GM18507 (cell line): ENCODE results near the gene CTBP2.

Source experiments
- DNase-seq: peaks from one replicate; pipeline ENCODE4 v3.0.0; 2011; ENCODE audit warnings: low read depth; ENCODE audit not compliant: insufficient read length; ENCODE audit errors: extremely low spot score
- FAIRE-seq: peaks from 2 replicates; lab custom pipeline; 2011; peaks lifted over from hg19 to GRCh38; lab: Jason Lieb, UNC

Gene CTBP2

DNA sequence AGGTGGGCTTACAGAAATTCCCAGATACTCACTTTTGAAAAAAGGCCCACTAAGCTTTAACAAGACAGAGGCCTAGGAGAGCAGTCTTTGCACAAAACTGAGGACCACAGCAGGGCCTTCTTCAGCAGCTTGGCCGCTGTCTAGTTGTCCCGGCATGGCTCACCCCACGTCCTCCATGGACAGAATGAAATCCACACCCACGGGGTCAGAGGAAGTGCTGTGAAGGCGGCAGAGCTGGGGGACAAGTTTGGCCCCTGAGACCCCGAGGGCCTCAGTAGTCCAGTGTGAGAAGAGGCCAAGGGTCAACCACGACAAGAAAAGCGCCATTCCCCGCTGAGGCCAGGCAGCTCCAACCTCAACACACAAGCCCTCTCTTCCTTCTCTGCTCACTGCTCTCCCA, 139.5 kb downstream of the CTBP2 start:
- no peak for FAIRE-seq

DNA sequence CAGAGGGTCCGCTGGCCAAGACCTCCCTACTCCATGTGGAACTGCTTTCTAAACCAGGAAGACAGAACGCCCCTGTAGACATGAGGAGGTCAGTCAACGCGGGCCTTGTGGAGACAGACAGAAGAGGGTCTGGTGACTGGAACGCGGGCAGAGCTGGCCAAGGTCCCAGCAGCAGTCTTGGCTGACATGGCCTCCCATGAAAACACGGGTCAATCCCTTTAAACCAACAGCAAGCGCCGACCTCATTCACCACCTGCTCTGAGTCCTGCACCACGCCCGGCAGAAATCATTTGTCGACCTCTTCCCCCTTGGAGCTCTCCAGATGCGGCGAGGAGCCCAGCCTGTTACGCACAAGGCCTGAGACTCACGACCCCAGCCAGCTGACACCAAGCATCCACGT, 140.0 kb downstream of the CTBP2 start:
- DNase-seq (no peak), FAIRE-seq (no peak)

More for the DNA sequence above, 139.5 kb downstream of the CTBP2 start:
- DNase-seq = no peak

DNA sequence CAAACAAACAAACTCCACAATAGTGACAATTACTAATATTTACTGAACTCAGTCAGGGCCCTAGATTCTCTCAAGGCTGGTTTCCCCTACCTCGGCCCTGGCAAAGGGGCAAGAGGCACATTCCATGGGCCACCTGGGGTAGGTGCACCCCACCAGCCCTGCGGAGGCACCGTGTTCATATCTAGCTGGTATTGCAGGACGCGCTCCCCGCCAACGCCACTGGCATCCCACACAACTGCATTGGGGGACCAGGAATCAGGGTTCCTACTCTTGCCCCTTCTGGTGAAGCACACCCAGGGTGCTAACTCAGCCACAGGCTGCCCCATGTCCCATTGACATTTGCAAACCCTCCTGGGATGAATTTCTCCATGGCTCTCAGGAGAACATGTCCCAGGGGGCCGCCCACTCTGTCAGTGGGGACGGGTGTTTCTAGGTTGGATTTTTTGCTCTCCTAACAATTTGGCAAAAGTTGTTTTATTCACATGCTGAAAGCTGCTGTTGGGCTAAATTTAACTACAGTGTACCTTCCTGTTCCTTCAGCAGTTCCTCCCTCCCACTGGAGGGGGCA, 141.7 kb downstream of the CTBP2 start:
- no peak for DNase-seq
- FAIRE-seq = no peak

GRCh38 chr10:125017547-125018298, 142.6 kb downstream of the CTBP2 start:
- FAIRE-seq = no peak
- DNase-seq = no peak

DNA sequence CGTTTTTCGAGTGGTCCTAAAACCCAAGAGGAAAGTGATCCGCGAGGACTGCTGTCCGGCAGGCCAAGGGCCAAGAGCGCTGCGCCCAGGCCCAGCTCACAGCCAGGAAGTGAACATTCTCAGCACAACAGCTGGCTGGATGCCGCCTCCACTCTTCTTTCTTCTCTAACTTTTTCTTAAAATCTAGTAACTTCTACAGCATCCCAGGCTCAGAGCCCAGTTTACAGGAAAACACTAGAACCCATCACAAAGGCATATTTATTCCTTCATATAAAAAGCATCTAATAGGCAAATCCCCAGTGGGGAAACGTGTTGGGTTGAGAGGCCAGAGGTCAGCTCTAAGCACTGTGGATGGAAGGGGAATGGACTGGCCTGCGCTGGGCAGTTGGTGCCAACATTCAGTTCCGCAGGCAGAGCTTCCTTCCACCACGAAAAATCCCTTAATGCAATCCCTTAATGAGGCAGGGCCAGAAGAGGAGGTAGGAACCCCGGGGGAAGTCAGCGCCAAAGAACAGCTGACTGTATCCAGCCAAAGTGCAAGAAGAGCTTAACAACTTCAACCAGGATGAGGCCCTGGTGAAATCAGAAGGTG, 143.7 kb downstream of the CTBP2 start:
- no peak for DNase-seq
- no peak for FAIRE-seq

DNA sequence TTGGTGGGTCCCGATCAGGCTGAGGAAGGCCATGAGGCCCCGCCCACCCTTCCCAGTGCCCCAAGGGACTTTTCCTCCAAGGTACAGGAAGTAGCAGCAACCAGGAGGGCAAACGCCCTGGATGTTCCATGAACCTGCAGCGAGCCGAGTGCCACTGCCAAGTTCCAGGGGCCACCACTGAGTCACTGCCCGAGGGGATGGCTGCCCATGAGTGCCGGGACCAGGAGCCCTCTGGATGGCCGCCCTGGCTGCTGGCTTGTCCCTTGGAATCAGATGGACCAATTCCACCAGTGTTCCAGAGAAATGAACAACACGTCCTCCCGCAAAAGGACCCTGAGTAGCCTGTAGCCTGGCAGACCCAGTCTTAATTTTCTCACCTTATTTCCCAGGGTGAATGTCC, 144.2 kb downstream of the CTBP2 start:
- no peak for FAIRE-seq
- no peak for DNase-seq

DNA sequence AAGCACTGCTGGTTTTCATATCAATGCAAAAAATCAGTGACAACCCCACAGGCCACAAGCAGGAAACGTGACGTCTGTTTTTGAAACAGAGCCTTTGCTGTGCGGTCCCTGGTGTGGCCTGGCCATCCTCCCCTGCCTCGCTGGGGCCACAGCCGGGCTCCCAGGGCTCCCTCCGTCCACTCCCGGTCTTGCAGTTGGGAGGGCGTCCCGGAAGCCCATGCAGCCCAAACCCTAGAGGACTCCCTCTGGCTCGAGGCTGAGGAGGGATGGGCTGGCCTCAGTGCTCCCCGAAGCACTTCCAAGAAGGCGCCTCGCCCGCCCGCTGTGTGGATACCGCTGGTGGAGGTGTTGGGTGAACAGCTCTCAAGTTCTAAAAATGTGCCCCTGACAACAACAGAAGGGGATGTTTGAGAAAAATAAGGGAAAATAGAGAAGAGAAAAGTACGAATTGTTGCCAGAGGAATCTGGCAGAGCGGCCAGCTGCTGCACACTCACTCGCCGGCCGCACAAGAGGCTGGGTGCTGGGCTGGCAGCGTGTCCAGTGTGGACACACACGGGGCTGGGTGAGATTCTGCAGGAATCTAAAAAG, 144.9 kb downstream of the CTBP2 start:
- DNase-seq (no peak), FAIRE-seq (no peak)

GRCh38 chr10:125014836-125015355, 145.5 kb downstream of the CTBP2 start:
- DNase-seq (no peak), FAIRE-seq (no peak)

DNA sequence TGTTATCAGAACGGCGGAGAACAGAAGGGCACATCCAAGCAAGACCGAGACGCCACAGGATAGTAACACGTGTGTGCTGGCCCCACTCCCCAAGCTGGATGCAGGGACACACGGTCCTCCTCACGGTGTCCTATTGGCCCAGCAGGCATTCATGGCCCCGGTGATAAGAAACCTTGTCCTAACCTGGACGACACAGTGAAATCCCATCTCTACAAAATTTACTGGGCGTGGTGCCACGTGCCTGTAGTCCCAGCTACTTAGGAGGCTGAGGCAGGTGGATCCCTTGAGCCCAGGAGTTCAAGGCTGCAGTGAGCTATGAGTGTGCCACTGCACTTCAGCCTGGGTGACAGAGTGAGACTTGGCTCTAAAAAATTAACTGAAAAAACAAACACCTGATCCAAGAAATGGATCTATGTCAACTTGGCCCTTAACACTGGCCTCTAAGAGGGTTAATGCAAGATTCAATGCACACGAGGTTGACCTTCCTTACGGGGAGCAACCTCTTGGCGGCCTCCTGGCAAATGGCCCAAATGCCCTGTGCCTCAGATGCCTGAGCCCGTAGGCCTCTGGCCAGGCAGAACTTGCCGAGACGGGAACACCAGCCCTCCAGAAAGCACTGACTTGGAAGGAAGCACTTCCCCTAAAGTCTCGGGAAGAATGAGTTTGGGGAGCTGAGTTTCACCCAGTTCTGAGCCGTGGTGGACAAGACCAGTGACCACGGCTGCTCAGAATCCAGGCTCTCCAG, 146.1 kb downstream of the CTBP2 start:
- FAIRE-seq = no peak
- DNase-seq = no peak

DNA sequence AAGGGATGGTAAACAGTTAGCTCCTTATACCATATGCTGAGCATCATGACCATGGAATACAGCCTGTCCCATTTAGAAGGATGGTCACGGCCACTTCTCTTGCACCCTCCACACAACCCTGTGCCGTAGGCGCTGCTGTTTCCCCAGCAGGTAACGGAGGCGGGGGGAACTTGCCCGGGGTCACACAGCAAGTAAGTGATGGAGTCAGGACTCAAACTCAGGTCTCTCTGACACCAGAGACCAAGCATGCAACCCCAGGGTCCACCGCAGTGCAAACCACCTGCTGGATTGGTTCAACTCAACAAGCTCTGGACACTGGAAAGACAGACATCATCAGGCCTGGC, 146.9 kb downstream of the CTBP2 start:
- FAIRE-seq (no peak), DNase-seq (no peak)

GRCh38 chr10:125012851-125013528, 147.4 kb downstream of the CTBP2 start:
- DNase-seq (no peak), FAIRE-seq (no peak)

- DNase-seq (no peak), FAIRE-seq (no peak)
These were observed 148.2 kb downstream of the CTBP2 start for GRCh38 chr10:125011926-125012705.

DNA sequence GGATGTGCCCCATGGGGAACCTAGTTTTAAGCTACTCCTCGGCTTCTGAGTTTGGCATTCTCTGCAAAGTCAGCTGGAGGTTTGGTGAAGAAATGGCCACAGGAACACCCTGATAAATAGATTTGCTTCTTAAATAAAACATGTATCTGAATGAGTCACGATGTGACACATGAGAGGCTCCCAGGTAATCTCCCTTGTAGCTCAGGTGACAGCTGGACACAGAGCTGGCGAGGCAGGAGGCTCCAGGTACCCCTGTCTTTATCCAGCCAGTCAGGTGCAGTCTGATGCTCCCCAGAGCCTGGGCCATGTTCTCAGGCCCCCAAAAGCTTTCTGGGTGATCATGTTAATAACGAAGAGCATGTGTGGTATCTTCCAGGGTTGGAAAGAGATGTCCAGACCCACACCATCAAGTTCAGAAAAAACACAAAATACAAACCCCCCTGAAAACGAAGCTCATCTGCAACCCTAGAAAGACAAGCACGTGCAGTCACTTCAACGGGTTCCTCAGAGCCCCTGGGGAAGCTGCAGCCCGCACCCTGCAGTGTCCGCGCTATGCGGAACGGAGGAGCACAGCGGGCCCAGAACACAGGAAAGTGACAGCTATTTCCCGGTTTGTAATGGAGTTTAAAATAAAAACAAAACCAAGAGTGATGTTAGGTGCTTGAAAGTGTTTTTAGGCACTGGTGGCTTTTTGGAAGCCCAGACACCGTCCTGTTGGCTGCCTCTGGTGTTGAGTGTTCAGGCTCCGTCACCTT, 149.0 kb downstream of the CTBP2 start:
- FAIRE-seq = no peak
- DNase-seq = no peak

- FAIRE-seq (no peak), DNase-seq (no peak)
These were observed 150.0 kb downstream of the CTBP2 start for GRCh38 chr10:125010362-125010761.

- FAIRE-seq = no peak
- DNase-seq = no peak
These were observed 150.7 kb downstream of the CTBP2 start for GRCh38 chr10:125009661-125010161.

GRCh38 chr10:125008689-125009638, 151.4 kb downstream of the CTBP2 start:
- no peak for DNase-seq
- no peak for FAIRE-seq

DNA sequence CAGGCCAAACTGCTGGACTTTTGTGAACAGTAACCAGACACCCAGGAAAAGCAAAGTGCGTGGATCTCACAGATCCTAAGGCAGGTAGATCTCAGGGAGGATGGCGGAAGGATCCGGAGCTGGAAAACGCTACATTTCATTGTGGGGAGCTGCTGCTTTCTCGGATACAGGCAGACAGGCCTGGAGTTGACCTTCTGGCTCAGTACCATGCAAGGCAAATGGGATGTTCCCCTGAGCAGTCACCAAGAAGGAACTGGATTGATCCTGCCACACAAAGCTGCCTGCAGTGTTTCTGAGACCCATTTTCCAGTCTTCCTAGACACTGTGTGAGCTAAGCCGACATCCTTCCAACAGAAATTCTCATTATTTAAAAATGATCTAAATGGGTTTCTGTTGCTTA, 152.9 kb downstream of the CTBP2 start:
- DNase-seq (no peak), FAIRE-seq (no peak)
